Measurements from ENCODE around the gene NKX6-2. TPM values are rescaled to one million over a fixed set of nuclear protein-coding genes. Genes with fewer than 3 reads are reported as not detected.

The NKX6-2 gene
- total and polyA plus RNA-seq, 2 of the 8 experiments (the other 6 are each of a cell fraction or from before 2014, with no cell fraction given): 0.06 TPM; not detected in 1

DNA sequence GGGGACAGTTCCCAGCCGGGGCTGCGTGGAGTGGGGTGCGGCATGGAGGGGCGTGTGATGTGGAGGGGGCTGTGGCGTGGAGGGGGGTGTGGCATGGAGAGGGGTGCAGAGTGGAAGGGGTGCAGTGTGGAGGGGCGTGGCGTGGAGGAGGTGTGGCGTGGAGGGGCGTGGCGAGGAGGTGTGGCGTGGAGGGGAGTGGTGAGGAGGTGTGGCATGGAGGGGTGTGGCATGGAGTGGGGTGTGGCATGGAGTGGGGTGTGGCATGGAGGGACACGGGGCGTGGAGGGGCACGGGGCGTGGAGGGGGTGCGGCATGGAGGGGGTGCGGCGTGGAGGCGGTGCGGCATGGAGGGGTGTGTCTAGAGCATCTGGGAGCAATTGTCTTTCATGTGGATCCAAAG, 33.6 kb downstream of the NKX6-2 start:
- TF ChIP-seq POU5F1 (IDR thresholded peaks at IDR 0.05; ENCODE audit: low read depth, low read length) (no peak), TCF12 (IDR thresholded peaks at IDR 0.05; ENCODE audit: low read depth, low read length) (no peak), SIN3A (conservative IDR thresholded peaks at IDR 0.05 in 1 of 2, IDR thresholded peaks at IDR 0.05 in 1 of 2; ENCODE audit: low read depth in 1 of 2, low read length in 2 of 2) (no peak), MAFK (IDR thresholded peaks at IDR 0.05; ENCODE audit: low read depth, low read length) (no peak), NANOG (IDR thresholded peaks at IDR 0.05; ENCODE audit: insufficient read depth, low read depth, low read length, poor library complexity, severe bottlenecking) (no peak), RNF2 (IDR thresholded peaks at IDR 0.05; ENCODE audit: borderline replicate concordance, low read depth, low read length, missing control alignments, poor library complexity, severe bottlenecking) (no peak), ZNF274 (IDR thresholded peaks at IDR 0.05; ENCODE audit: borderline replicate concordance, extremely low read depth, low read length) (no peak), SP2 (IDR thresholded peaks at IDR 0.05; ENCODE audit: low read length) (no peak), YY1 (IDR thresholded peaks at IDR 0.05; ENCODE audit: low read depth, low read length) (no peak), SIX5 (IDR thresholded peaks at IDR 0.05; ENCODE audit: low read depth, low read length) (no peak), CBX8 (IDR thresholded peaks at IDR 0.05; ENCODE audit: borderline replicate concordance, low read depth, low read length) (no peak), ATF3 (IDR thresholded peaks at IDR 0.05; ENCODE audit: insufficient read depth, low read depth, low read length) (no peak)
- Histone ChIP-seq H3K27ac (ENCODE audit: low read depth, low read length) (no peak overlapping the region), H3K27me3 (replicated peaks in 1 of 4; ENCODE audit: control insufficient read depth in 3 of 4, extremely low read depth in 1 of 4, insufficient read depth in 3 of 4, low read length in 3 of 4) (no peaks in the 10 kb centered on the region), H4K20me1 (replicated peaks in 1 of 2; ENCODE audit: control insufficient read depth in 1 of 2, insufficient read depth in 2 of 2, low read length in 2 of 2) (peaks cover 0 to 4% of the 10 kb centered on the region in 2 experiments), H3K4me1 (replicated peaks in 1 of 4; ENCODE audit: control insufficient read depth in 3 of 4, insufficient read depth in 4 of 4, low read length in 3 of 4) (peaks cover 0 to 4% (median under 1%) of the 10 kb centered on the region in 4 experiments; a peak in 1 of 7 replicates), H2AFZ (ENCODE audit: low read length) (no peak overlapping the region), H3K23ac (ENCODE audit: insufficient read length) (no peak overlapping the region), H3K36me3 (ENCODE audit: control insufficient read depth in 2 of 4, insufficient read depth in 4 of 4, low read length in 3 of 4) (peaks cover 0 to 5% (median 0%) of the 10 kb centered on the region in 4 experiments; a peak in 2 of 8 replicates), H2AK5ac (ENCODE audit: low read depth, low read length) (no peak overlapping the region), H3K56ac (replicated peaks; ENCODE audit: insufficient read length, low read depth, low read length) (no peak overlapping the region), H3K23me2 (ENCODE audit: low read depth, low read length) (no peaks in the 10 kb centered on the region), H2BK120ac (replicated peaks; ENCODE audit: low read depth, low read length) (no peak overlapping the region), H3K9me3 (ENCODE audit: insufficient read depth in 2 of 2, low read depth in 1 of 2, low read length in 1 of 2) (peaks cover 3 to 13% of the 10 kb centered on the region in 2 experiments; a peak in 2 of 4 replicates), H3K4ac (replicated peaks; ENCODE audit: insufficient read length, low read depth, low read length) (no peak overlapping the region), H3K4me2 (ENCODE audit: insufficient read depth in 1 of 2, low read depth in 2 of 2, low read length in 2 of 2) (no peak overlapping the region), H3K9ac (replicated peaks in 1 of 4; ENCODE audit: extremely low read depth in 1 of 4, low read depth in 3 of 4, low read length in 3 of 4) (no peak overlapping the region), H4K91ac (replicated peaks; ENCODE audit: insufficient read length, low read length) (no peak overlapping the region), H3K4me3 (ENCODE audit: extremely low read depth in 1 of 4, insufficient read depth in 2 of 4, low read depth in 3 of 4, low read length in 4 of 4) (no peak overlapping the region), H3K18ac (ENCODE audit: extremely low read depth, low read length) (no peak overlapping the region), H4K8ac (ENCODE audit: extremely low read depth, insufficient read depth, low read length) (no peak overlapping the region), H2BK20ac (ENCODE audit: low read length) (no peak overlapping the region), H2BK12ac (ENCODE audit: low read depth, low read length) (no peak overlapping the region), H3K79me2 (ENCODE audit: control insufficient read depth in 1 of 2, insufficient read depth in 2 of 2, low read length in 2 of 2) (no peaks in the 10 kb centered on the region), H3K79me1 (ENCODE audit: low read depth, low read length) (peaks cover 2% of the 10 kb centered on the region; the same call in 1 of the 2 replicates), H3K14ac (ENCODE audit: insufficient read length) (no peak overlapping the region), H4K5ac (ENCODE audit: insufficient read length, low read depth, low read length) (no peak overlapping the region), H2BK15ac (ENCODE audit: low read length) (no peak overlapping the region), H2BK5ac (ENCODE audit: low read depth, low read length) (no peak overlapping the region)
- FAIRE-seq (no peak), DNase-seq (ENCODE audit: low read depth in 1 of 2, low spot score in 2 of 2) (no peak)
- CTCF ChIA-PET (ENCODE audit: partially characterized antibody): interaction anchor here (1.1 kb wide), 1 partner anchor 9 kb away, joined by 3 read pairs; no protein-coding TSS in a partner anchor
- WGBS, 2 experiments (ENCODE audit: extremely low coverage in 1 of 2, insufficient coverage in 1 of 2, insufficient read length in 1 of 2, insufficient replicate concordance in 2 of 2, low coverage in 1 of 2, low lambda C conversion rate in 2 of 2, missing lambda C conversion rate in 1 of 2): 98 to 100% methylated on average over 2 to 5 of the region's 20 CpGs
- POLR2A ChIA-PET (ENCODE audit: partially characterized antibody): no interaction called here

Data from H1 (cell line).